ENCODE measurements around the gene CIZ1. TPM values are rescaled to one million over a fixed set of nuclear protein-coding genes. Genes with fewer than 3 reads are reported as not detected.
A peak's percentile ranks its signal among the peaks of the same experiment; 100 is the strongest.
"Not testable (repeated sequence)": the region's sequence is repeated elsewhere in the genome, so short reads cannot be mapped to it uniquely, and the experiment has no call there.

Gene CIZ1
- total RNA-seq, 1 donor from 2014 or later = 56.7 TPM

DNA sequence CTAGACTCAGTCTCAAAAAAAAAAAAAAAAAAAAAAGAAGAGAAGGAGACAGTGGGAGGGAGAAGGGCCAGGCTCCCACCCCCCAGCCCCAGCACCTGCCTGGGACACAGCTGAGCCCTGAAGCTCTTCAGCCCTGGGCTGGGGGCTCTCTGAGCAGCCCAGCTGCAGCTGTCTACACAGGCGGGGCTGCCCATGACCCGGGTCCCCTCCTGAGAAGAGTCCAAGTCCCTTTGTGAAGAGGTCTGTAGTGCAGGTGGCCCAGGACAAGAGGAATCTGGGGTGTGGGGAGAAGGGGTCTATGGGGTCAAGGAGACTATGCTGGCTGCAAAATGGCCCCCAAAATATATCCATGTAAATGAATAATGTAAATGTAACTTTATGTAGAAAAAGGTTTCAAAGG, 48.8 kb downstream of the CIZ1 start:
- no peak for DNase-seq (ENCODE audit: low read depth)
- no peak overlapping the region for H3K4me3 ChIP-seq (ENCODE audit: low read depth, low read length)
- no peak for TF ChIP-seq CTCF (conservative IDR thresholded peaks at IDR 0.05; ENCODE audit: low read depth, low read length)

DNA sequence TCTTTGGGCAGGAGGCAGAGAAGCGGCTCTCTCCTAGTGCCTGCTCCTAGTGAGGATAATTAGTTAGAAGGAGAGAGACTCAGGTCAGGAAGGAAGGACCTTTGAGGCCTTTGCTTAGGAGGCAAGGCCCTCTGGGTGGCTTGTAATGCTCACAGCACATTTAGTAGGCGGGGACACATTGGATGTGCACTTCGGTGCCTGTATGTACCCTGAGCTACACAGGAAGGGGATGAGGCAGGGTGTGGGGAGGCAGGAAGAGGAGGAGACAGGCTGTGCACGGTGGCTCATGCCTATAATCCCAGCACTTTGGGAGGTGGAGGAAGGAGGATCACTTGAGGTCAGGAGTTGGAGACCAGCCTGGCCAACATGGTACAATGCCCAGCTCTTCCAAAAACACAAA, 49.3 kb downstream of the CIZ1 start:
- DNase-seq (ENCODE audit: low read depth) = no peak
- H3K4me3 ChIP-seq (ENCODE audit: low read depth, low read length) = no peak overlapping the region
- no peak for TF ChIP-seq CTCF (conservative IDR thresholded peaks at IDR 0.05; ENCODE audit: low read depth, low read length)

DNA sequence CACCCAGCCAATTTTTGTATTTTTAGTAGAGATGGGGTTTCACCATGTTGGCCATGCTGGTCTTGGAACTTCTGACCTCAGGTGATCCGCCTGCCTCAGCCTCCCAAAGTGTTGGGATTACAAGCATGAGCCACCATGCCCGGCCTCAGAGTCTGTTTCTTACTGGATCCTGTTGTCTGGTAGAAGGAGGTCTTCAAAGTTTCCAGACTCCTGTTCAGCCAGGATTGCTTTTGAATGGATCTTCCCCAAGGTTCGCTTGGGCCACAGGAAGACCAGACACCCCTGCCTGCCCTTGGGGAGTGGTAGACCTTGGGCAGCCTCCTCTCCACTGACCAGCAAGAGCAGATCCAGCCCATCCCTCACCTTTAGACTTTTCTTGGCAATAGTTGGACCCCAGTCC, 49.8 kb downstream of the CIZ1 start:
- no peak for TF ChIP-seq CTCF (conservative IDR thresholded peaks at IDR 0.05; ENCODE audit: low read depth, low read length)
- no peak overlapping the region for H3K4me3 ChIP-seq (ENCODE audit: low read depth, low read length)
- no peak for DNase-seq (ENCODE audit: low read depth)

- no peak for TF ChIP-seq CTCF (conservative IDR thresholded peaks at IDR 0.05; ENCODE audit: low read depth, low read length)
- no peak for DNase-seq (ENCODE audit: low read depth)
- no peak overlapping the region for H3K4me3 ChIP-seq (ENCODE audit: low read depth, low read length)
Measured at GRCh38 chr9:128139621-128140020, 51.8 kb downstream of the CIZ1 start.

DNA sequence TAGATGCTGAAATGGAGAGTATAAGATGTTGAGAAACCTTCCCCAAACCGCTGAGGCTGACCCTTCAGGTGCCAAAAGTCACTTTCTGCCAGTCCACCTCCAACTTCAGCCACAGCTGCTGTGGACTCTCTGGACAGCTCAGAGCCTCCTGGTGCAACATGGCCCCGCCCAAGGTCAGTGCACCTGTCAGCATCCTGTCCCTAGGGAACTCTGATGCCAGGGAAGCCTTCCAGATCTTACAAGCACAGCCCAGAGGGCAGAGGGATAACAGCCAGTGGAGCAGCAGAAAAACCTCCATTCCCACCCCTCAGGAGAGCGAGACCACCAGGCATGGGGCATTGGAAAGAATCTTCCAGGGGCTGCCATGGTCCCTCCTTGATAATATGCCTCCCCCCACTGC, 53.4 kb downstream of the CIZ1 start:
- no peak for DNase-seq (ENCODE audit: low read depth)
- no peak overlapping the region for H3K4me3 ChIP-seq (ENCODE audit: low read depth, low read length)
- no peak for TF ChIP-seq CTCF (conservative IDR thresholded peaks at IDR 0.05; ENCODE audit: low read depth, low read length)

DNA sequence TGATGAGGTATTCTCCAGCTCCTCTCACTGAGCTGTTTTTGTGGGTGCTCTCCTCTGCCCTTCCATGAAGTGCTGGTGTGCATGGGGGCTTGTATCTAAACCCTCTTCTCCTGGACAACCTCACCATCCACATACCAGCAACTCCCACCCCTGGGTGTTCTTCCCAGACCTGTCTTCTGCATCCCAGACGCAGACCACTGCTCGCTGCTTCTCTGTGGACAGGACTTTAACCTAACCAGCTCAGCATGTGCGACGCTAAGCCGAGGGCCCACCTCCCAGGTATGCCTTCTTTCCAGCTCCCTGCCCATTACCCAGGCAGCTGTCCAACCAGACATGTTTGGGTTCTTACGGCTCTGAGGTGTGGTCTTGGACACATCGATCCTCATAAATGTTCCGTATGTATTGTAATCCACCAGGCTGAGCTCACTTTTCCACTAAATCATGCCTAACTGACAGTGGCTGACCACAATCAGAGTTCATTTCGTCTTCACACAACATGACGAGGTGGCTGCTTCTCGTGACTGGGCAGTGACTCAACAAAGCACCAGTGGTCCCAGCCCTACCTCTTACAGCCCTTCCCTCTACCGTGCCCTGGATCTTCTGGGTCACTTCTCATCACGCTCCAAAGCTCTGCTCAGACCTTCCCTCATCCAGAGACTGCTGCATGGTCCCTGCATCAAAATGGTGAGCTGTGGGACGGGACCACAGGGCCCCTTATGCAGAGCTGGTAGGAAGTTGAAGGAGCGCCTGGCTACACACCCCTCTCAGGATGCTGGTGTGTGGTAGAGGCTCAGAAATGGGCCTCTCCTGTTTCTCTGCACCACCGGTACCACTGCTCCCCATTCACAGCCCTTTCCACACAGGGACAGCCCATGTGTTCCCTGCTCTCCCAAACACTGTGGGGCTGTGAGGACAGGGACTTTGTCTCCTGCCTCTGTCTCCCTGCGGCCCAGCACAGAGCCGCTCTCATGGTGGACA, 54.3 kb downstream of the CIZ1 start:
- DNase-seq (ENCODE audit: low read depth) = peak; percentile 73
- TF ChIP-seq CTCF (conservative IDR thresholded peaks at IDR 0.05; ENCODE audit: low read depth, low read length) = no peak
- H3K4me3 ChIP-seq (ENCODE audit: low read depth, low read length) = no peak overlapping the region

- H3K4me3 ChIP-seq (ENCODE audit: low read depth, low read length); DNase-seq (ENCODE audit: low read depth): not testable (repeated sequence)
Measured at GRCh38 chr9:128135561-128135960, 55.8 kb downstream of the CIZ1 start.

DNA sequence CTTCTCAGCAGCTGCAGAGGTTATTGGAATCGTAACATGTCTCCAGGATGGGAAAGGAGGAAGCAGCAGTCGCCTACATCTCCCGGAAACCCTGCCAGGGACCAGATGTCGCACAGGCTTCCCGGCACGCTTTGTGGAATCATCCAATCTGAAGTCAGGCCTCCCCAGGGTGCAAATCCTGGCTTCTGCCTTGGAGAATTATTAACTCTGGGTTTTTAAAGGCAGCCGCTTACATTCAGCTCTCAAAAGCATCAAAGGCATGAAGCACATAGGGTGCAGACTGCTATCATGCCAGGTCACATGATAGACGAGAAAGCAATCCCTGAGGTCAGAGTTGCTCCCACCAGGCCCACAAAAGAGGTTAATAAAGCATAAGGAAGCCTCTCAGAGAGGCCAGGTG, 59.2 kb downstream of the CIZ1 start:
- not testable (repeated sequence) for H3K4me3 ChIP-seq (ENCODE audit: low read depth, low read length); DNase-seq (ENCODE audit: low read depth)

- H3K4me3 ChIP-seq (ENCODE audit: low read depth, low read length); DNase-seq (ENCODE audit: low read depth): not testable (repeated sequence)
Measured at GRCh38 chr9:128131346-128131745, 60.0 kb downstream of the CIZ1 start.

DNA sequence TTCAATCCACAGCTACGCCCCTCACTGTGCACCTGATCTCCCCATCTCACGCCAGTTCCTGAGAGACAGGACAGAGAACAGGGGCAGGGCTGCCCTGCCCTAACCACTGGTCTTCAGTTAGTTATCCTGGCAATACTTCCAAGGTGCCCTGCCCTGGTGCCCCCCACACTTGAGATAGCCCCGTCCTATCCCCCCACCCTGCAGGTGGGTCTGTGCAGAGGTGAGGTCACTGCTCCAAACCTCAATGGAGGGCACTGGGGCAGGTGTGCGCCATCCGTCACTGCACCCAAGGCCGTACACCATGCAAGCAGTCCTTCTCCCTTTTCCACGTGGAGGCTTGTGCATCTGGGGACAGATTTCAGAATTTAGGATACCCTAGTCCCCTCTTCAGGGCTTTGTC, 60.7 kb downstream of the CIZ1 start:
- not testable (repeated sequence) for DNase-seq (ENCODE audit: low read depth); H3K4me3 ChIP-seq (ENCODE audit: low read depth, low read length)
